CD4-positive, CD25-positive, alpha-beta regulatory T cell (primary cell): ENCODE results near the gene POU2F3. TPM values are rescaled to one million over a fixed set of nuclear protein-coding genes. Genes with fewer than 3 reads are reported as not detected.

ENCODE experiments used
- ATAC-seq, 2 donors: fragments of 150-1000 bp; cut with Tn5 transposase; one replicate each; pipeline ENCODE4 v1.10.0; 2021; ENCODE audit warnings: low read depth in 2 of 2, moderate number of reproducible peaks in 2 of 2, moderate library complexity in 1 of 2
- DNase-seq, 3 donors: peaks; one replicate each; pipeline versions ENCODE4 v3.0.0 to v3.0.0-alpha.2; 2012 to 2022; ENCODE audit warnings: mixed read lengths in 1 of 3
- H3K27ac ChIP-seq: one replicate; pipeline ENCODE4 v1.7.0; 2013; ENCODE audit warnings: mild to moderate bottlenecking, low read length; ENCODE audit not compliant: insufficient read depth, poor library complexity, severe bottlenecking
- H3K27me3 ChIP-seq: one replicate; pipeline ENCODE4 v1.7.0; 2013; ENCODE audit warnings: low read length; ENCODE audit not compliant: control insufficient read depth, insufficient read depth
- H3K36me3 ChIP-seq: one replicate; pipeline ENCODE4 v1.7.0; 2013; ENCODE audit warnings: mild to moderate bottlenecking, low read length, moderate library complexity; ENCODE audit not compliant: control insufficient read depth, insufficient read depth
- H3K4me1 ChIP-seq: 2 replicates; pipeline ENCODE4 v1.7.0; 2013; ENCODE audit warnings: mild to moderate bottlenecking, low read length; ENCODE audit not compliant: insufficient read depth, control insufficient read depth, poor library complexity, severe bottlenecking
- H3K4me3 ChIP-seq: one replicate; pipeline ENCODE4 v1.7.0; 2013; ENCODE audit warnings: low read depth, mild to moderate bottlenecking, low read length, moderate library complexity
- H3K9me3 ChIP-seq, 2 experiments: 1 replicate in 1 of 2; 2 replicates in 1 of 2; pipeline ENCODE4 v1.7.0; 2013; ENCODE audit warnings: low read length in 2 of 2, mild to moderate bottlenecking in 1 of 2, moderate library complexity in 1 of 2; ENCODE audit not compliant: control insufficient read depth in 2 of 2
- H3K27ac Mint-ChIP-seq, 3 donors: one replicate each; pipeline ENCODE4 v1.8.0; 2020 to 2022; ENCODE audit warnings: mild to moderate bottlenecking in 3 of 3, mixed read lengths in 3 of 3, moderate library complexity in 2 of 3
- H3K27me3 Mint-ChIP-seq: one replicate; pipeline ENCODE4 v1.8.0; 2022; ENCODE audit warnings: mild to moderate bottlenecking, mixed read lengths
- H3K36me3 Mint-ChIP-seq: one replicate; pipeline ENCODE4 v1.8.0; 2020; ENCODE audit warnings: mixed read lengths
- H3K4me1 Mint-ChIP-seq, 4 donors: one replicate each; pipeline ENCODE4 v1.8.0; 2020 to 2022; ENCODE audit warnings: mixed read lengths in 4 of 4, mild to moderate bottlenecking in 1 of 4
- H3K4me3 Mint-ChIP-seq, 4 donors: one replicate each; pipeline ENCODE4 v1.8.0; 2020 to 2022; ENCODE audit warnings: mild to moderate bottlenecking in 4 of 4, mixed read lengths in 4 of 4, moderate library complexity in 3 of 4
- H3K9me3 Mint-ChIP-seq, 7 donors: one replicate each; pipeline ENCODE4 v1.8.0; 2020 to 2022; ENCODE audit warnings: mixed read lengths in 7 of 7, mild to moderate bottlenecking in 3 of 7, moderate library complexity in 2 of 7
- polyA plus RNA-seq, 4 donors: library from polyadenylated mRNA; unstranded; fragments of 300-500 nt; fragmentation: Illumina TruSeq; gene quantifications; one replicate each; pipeline ENCODE4 v1.2.3, GENCODE V29; 2021
- total RNA-seq: library from RNA; stranded (reverse); gene quantifications from one replicate; pipeline ENCODE4 v1.2.3, GENCODE V29; 2022

POU2F3 gene
- total and polyA plus RNA-seq, 5 donors from 2014 or later, result not detected

DNA sequence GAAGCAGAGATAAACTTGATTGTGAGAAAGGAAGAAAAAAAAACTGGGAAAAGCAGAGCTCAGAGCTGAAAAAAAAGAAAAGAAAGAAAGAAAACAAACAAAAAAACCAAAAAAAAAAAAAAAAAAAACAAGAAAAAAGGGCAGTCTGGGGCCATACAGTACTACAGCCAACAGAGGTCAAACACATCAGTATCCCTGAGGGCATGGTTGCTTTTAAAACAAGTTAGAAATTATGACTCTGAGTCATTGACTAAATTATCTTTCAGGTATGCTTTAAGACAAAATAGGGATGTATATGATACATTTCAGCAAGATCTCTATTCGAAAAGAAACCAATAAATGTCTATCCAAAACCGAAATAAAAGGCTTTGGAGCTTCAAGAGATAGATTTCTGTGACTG lies 48.1 kb downstream of the POU2F3 start:
- Histone ChIP-seq H3K27ac (no peak overlapping the region), H3K36me3 (no peaks in the 10 kb centered on the region), H3K9me3 (no peaks in the 10 kb centered on the region), H3K27me3 (peaks cover 3% of the 10 kb centered on the region), H3K4me1 (no peaks in the 10 kb centered on the region), H3K4me3 (no peak overlapping the region)
- no peaks in the 10 kb centered on the region for H3K27me3 Mint-ChIP-seq
- H3K36me3 Mint-ChIP-seq, result no peaks in the 10 kb centered on the region
- no peak for ATAC-seq
- no peak for DNase-seq
- no peak overlapping the region for H3K27ac Mint-ChIP-seq
- H3K4me1 Mint-ChIP-seq, result no peaks in the 10 kb centered on the region
- no peak overlapping the region for H3K4me3 Mint-ChIP-seq
- peaks cover 0 to 2% (median 0%) of the 10 kb centered on the region in 7 donors for H3K9me3 Mint-ChIP-seq

DNA sequence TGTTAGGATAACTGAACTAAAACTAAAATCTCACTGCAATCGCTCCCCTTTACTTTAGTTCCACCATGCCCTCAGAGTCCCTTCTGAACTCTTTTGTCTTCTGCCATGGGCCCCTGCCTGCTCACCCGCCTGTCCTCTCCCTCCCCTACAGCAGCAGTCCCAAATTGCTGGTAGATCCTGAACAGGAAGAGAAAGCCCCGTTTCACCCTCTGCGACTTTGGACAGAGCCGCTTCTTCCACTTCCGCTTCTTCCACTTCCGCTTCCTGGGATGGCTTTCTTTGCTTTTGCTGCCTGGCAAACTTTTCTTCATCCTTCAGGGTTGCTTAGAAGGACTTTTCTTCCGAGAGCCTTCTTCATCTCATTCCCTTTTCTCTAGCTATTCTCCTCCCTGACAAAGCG lies 49.5 kb downstream of the POU2F3 start:
- Histone ChIP-seq H3K9me3 (no peaks in the 10 kb centered on the region), H3K27ac (no peak overlapping the region), H3K36me3 (no peaks in the 10 kb centered on the region), H3K27me3 (peaks cover 3% of the 10 kb centered on the region), H3K4me3 (no peak overlapping the region), H3K4me1 (no peaks in the 10 kb centered on the region)
- DNase-seq (no peak), ATAC-seq (no peak)
- H3K9me3 Mint-ChIP-seq, result peaks cover 0 to 2% (median 0%) of the 10 kb centered on the region in 7 donors
- H3K4me3 Mint-ChIP-seq, result no peak overlapping the region
- no peaks in the 10 kb centered on the region for H3K27me3 Mint-ChIP-seq
- no peak overlapping the region for H3K27ac Mint-ChIP-seq
- no peaks in the 10 kb centered on the region for H3K36me3 Mint-ChIP-seq
- H3K4me1 Mint-ChIP-seq, result no peaks in the 10 kb centered on the region

DNA sequence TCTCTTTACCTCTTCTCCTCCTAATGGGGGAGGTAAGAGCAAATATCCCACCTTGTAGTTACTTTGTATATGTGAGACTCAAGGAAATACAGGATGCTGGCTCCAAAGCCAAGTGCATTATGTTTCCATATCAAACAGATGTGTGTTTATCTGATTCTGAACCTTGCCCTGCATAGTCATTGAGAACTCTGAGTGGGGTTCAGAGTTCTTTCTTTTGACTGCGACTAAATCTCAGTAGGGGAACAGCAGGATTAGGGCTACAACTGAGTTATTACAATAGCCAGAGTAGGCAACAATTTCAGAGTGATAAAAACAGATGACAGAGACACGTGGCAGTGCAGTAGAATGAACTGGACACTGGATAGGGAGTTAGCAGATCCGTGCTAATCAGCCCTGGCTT lies 51.0 kb downstream of the POU2F3 start:
- H3K4me1 ChIP-seq, result no peaks in the 10 kb centered on the region
- no peak overlapping the region for H3K27ac Mint-ChIP-seq
- peaks cover 0 to 2% (median 0%) of the 10 kb centered on the region in 7 donors for H3K9me3 Mint-ChIP-seq
- H3K27ac ChIP-seq, result no peak overlapping the region
- ATAC-seq, result no peak
- no peaks in the 10 kb centered on the region for H3K27me3 Mint-ChIP-seq
- no peaks in the 10 kb centered on the region for H3K36me3 ChIP-seq
- H3K4me1 Mint-ChIP-seq, result no peaks in the 10 kb centered on the region
- H3K36me3 Mint-ChIP-seq, result no peaks in the 10 kb centered on the region
- no peak overlapping the region for H3K4me3 Mint-ChIP-seq
- no peaks in the 10 kb centered on the region for H3K9me3 ChIP-seq
- H3K27me3 ChIP-seq, result peaks cover 3% of the 10 kb centered on the region
- no peak for DNase-seq
- H3K4me3 ChIP-seq, result no peak overlapping the region

DNA sequence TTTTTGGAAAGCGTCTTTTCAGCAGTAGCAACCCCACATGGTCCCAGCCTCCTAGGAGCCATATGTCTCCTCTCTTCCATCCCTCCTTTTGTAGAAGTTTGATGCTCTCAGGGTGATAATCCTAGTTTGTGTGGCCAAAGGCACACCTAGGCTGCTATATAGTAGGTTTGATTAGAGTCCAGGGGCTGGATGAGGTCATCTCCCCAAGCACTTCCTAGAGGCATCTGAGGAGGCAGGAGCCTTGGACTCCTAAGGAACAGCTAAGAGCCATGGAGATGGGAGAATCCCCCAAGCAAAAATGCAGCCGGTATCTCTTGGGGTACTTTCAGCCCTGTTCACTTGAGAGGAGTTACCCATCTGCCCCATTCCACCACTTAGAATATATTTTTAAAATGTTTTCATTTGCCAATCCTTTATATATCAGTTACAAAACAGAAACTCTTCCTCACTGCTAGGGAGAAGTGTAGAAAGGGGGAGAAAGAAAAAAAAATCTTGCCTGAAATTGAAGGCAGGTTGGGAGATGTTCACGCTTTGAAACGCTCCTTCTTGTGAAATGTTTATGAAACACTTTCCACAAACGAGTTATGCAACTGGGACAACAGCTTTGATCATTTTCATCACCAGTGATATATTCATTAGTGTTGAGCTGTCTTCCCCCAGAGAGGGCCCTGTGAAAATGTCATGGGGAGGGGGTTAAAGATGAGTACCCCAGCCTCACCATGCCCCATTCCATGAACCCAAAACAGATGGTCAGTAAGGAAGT lies 53.3 kb downstream of the POU2F3 start:
- Mint-ChIP-seq H3K27me3 (peaks cover 8% of the 10 kb centered on the region), H3K9me3 (peaks cover 0 to 3% (median 0%) of the 10 kb centered on the region in 7 donors), H3K4me3 (no peak overlapping the region), H3K4me1 (no peaks in the 10 kb centered on the region), H3K27ac (no peak overlapping the region), H3K36me3 (no peaks in the 10 kb centered on the region)
- Histone ChIP-seq H3K9me3 (no peaks in the 10 kb centered on the region), H3K4me3 (no peak overlapping the region), H3K36me3 (no peaks in the 10 kb centered on the region), H3K27me3 (no peaks in the 10 kb centered on the region), H3K27ac (no peak overlapping the region), H3K4me1 (no peaks in the 10 kb centered on the region)
- no peak for DNase-seq
- no peak for ATAC-seq

DNA sequence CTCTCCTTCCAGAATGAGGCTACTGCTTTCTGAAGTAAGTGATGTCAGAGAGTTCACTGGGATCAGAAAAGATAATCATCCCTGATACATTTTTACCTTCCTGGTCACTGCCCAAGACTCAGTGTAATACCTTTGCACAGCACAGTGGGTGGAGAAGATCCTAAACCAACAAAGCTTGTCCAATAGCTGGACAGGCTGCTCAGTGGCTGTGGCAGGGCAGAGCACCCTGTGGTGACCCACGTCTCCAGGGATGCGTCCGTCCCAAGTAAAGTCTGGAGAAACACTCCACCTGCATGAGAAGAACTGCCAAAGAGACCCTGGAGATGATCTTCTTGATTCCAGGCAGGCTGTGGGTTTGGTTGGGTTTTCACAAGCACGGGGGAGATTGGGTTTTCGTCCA lies 54.2 kb downstream of the POU2F3 start:
- H3K27ac Mint-ChIP-seq, result no peak overlapping the region
- ATAC-seq, result no peak
- H3K27me3 Mint-ChIP-seq, result peaks cover 14% of the 10 kb centered on the region
- H3K9me3 Mint-ChIP-seq, result peaks cover 0 to 3% (median 0%) of the 10 kb centered on the region in 7 donors
- no peaks in the 10 kb centered on the region for H3K4me1 Mint-ChIP-seq
- no peaks in the 10 kb centered on the region for H3K9me3 ChIP-seq
- no peak for DNase-seq
- H3K36me3 ChIP-seq, result no peaks in the 10 kb centered on the region
- no peaks in the 10 kb centered on the region for H3K4me1 ChIP-seq
- no peaks in the 10 kb centered on the region for H3K27me3 ChIP-seq
- no peaks in the 10 kb centered on the region for H3K36me3 Mint-ChIP-seq
- no peak overlapping the region for H3K4me3 Mint-ChIP-seq
- H3K27ac ChIP-seq, result no peak overlapping the region
- H3K4me3 ChIP-seq, result no peak overlapping the region

DNA sequence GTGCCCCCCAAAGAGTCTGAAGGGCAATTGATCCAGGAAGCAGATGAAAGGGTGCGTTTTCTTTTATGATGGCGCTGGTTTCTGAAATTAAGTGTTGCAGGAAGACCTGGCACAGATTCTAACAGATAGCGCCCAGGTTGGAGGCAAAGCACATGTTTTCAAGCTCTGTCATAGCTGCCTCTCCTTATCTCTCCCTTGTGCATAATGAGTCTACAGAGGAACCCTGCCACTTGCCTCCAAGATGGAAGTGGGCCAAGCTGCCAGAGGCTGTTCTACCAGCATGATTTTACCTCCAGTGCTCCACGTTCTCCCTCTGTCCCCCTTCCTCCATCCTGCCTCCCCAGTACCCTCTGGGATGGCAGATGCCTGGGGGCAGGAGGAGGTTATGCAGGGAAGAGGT lies 55.2 kb downstream of the POU2F3 start:
- Histone ChIP-seq H3K9me3 (no peaks in the 10 kb centered on the region), H3K4me3 (no peak overlapping the region), H3K27ac (no peak overlapping the region), H3K27me3 (no peaks in the 10 kb centered on the region), H3K4me1 (no peaks in the 10 kb centered on the region), H3K36me3 (no peaks in the 10 kb centered on the region)
- ATAC-seq (no peak), DNase-seq (no peak)
- H3K4me3 Mint-ChIP-seq, result no peak overlapping the region
- H3K4me1 Mint-ChIP-seq, result no peaks in the 10 kb centered on the region
- H3K9me3 Mint-ChIP-seq, result peaks cover 0 to 3% (median 0%) of the 10 kb centered on the region in 7 donors
- H3K27ac Mint-ChIP-seq, result no peak overlapping the region
- peaks cover 17% of the 10 kb centered on the region for H3K27me3 Mint-ChIP-seq
- no peaks in the 10 kb centered on the region for H3K36me3 Mint-ChIP-seq

DNA sequence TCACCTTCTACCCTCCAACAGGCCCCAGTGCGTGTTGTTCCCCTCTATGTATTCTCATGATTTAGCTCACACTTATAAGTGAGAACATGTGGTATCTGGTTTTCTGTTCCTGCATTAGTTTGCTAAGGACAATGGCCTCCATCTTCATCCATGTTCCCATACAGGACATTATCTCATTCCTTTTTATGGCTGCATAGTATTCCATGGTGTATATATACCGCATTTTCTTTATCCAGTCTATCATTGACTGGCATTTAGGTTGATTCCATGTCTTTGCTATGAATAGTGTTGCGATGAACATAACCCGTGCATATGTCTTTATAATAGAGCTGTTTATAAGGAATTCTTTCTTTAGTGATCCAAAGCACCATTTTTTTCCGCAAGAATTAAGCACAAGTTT lies 56.6 kb downstream of the POU2F3 start:
- H3K27ac ChIP-seq, result no peak overlapping the region
- Mint-ChIP-seq H3K9me3 (peaks cover 0 to 3% (median 0%) of the 10 kb centered on the region in 7 donors), H3K27me3 (peaks cover 17% of the 10 kb centered on the region), H3K4me1 (no peaks in the 10 kb centered on the region), H3K4me3 (no peak overlapping the region), H3K27ac (no peak overlapping the region), H3K36me3 (no peaks in the 10 kb centered on the region)
- no peaks in the 10 kb centered on the region for H3K27me3 ChIP-seq
- H3K4me3 ChIP-seq, result no peak overlapping the region
- H3K36me3 ChIP-seq, result no peaks in the 10 kb centered on the region
- DNase-seq, result no peak
- ATAC-seq, result no peak
- H3K9me3 ChIP-seq, result no peaks in the 10 kb centered on the region
- no peaks in the 10 kb centered on the region for H3K4me1 ChIP-seq

DNA sequence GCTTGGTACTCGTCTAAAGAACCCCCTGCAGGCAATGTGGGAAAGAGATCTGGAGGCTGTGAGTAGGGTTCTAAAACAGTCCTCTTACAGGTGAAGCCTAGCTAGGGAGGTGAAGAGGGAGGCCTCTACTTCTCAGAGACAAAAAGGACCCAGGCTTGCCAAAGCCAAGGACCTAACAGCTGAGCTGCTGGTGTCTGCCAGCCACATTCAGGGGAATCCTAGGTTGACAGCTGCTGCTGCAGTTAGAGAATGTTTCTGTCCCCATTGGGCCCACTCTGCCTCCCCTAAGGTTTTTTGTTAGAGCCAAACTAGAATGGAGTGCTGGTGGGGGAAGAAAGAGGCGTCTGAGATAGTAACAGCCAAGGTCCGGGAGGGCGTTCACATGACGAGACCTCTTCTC lies 58.5 kb downstream of the POU2F3 start:
- no peak overlapping the region for H3K4me3 Mint-ChIP-seq
- no peak overlapping the region for H3K4me3 ChIP-seq
- H3K9me3 ChIP-seq, result no peaks in the 10 kb centered on the region
- H3K4me1 Mint-ChIP-seq, result no peaks in the 10 kb centered on the region
- H3K9me3 Mint-ChIP-seq, result peaks cover 0 to 3% (median 0%) of the 10 kb centered on the region in 7 donors
- no peak overlapping the region for H3K27ac Mint-ChIP-seq
- H3K4me1 ChIP-seq, result no peaks in the 10 kb centered on the region
- H3K36me3 Mint-ChIP-seq, result no peaks in the 10 kb centered on the region
- peaks cover 17% of the 10 kb centered on the region for H3K27me3 Mint-ChIP-seq
- no peaks in the 10 kb centered on the region for H3K27me3 ChIP-seq
- DNase-seq, result no peak
- H3K36me3 ChIP-seq, result no peaks in the 10 kb centered on the region
- no peak overlapping the region for H3K27ac ChIP-seq
- no peak for ATAC-seq
